IMR-90 (cell line): ENCODE measurements around the gene TCOF1. TPM values are rescaled to one million over a fixed set of nuclear protein-coding genes. Genes with fewer than 3 reads are reported as not detected.

Experiments used
- ATAC-seq: fragments of 200-7000 bp; cut with Tn5 transposase; 2 replicates; pipeline ENCODE4 v1.9.1; 2020; ENCODE audit warnings: low read depth, mild to moderate bottlenecking, moderate library complexity
- BruUV-seq: library from RNA; stranded (reverse); fragments of 400-500 nt; replicated peaks from 2 replicates; lab custom pipeline; 2021; lab: Mats Ljungman, UMichigan
- CTCF ChIA-PET: fragments of 300-600 bp; formaldehyde crosslinking; extraction: SDS; loops from one replicate; lab custom pipeline; 2021; ENCODE audit warnings: antibody characterized with exemption; lab: Yijun Ruan, JAX
- POLR2A ChIA-PET: fragments of 300-600 bp; sonication (Branson Sonifier 250); formaldehyde crosslinking; loops from one replicate; lab custom pipeline; 2022; ENCODE audit warnings: antibody characterized with exemption; ENCODE audit not compliant: unreplicated experiment; lab: Charles Lee
- DNase-seq: peaks from one replicate; pipeline ENCODE4 v3.0.0; 2013
- H2AFZ ChIP-seq: replicated peaks from 2 replicates; pipeline ENCODE3; 2013; ENCODE audit warnings: low read length, mild to moderate bottlenecking; ENCODE audit not compliant: poor library complexity
- H2AK5ac ChIP-seq: 2 replicates; pipeline ENCODE4 v1.6.1; 2013; ENCODE audit warnings: low read depth, low read length, inconsistent platforms
- H2AK9ac ChIP-seq: replicated peaks from 2 replicates; pipeline ENCODE3; 2013; ENCODE audit warnings: mild to moderate bottlenecking, low read depth, low read length, moderate library complexity; ENCODE audit not compliant: poor library complexity
- H2BK120ac ChIP-seq: 2 replicates; pipeline ENCODE4 v1.6.1; 2013; ENCODE audit warnings: low read depth, low read length, inconsistent platforms
- H2BK15ac ChIP-seq: 3 replicates; pipeline ENCODE4 v1.6.1; 2013; ENCODE audit warnings: low read depth, low read length, inconsistent platforms
- H2BK20ac ChIP-seq: 2 replicates; pipeline ENCODE4 v1.6.1; 2013; ENCODE audit warnings: low read depth, mild to moderate bottlenecking, inconsistent platforms, low read length, moderate library complexity
- H2BK5ac ChIP-seq: 2 replicates; pipeline ENCODE4 v1.6.1; 2013; ENCODE audit warnings: mild to moderate bottlenecking, low read depth, low read length, inconsistent platforms; ENCODE audit not compliant: poor library complexity, severe bottlenecking
- H3K14ac ChIP-seq: replicated peaks from 2 replicates; pipeline ENCODE4 v1.6.1; 2013; ENCODE audit warnings: low read depth, low read length, inconsistent platforms
- H3K18ac ChIP-seq: 2 replicates; pipeline ENCODE4 v1.6.1; 2013; ENCODE audit warnings: low read depth, low read length, control low read depth
- H3K23ac ChIP-seq: 2 replicates; pipeline ENCODE4 v1.6.1; 2013; ENCODE audit warnings: low read depth, low read length, inconsistent platforms
- H3K27ac ChIP-seq: 2 replicates; pipeline ENCODE4 v1.5.1; 2013; ENCODE audit warnings: mild to moderate bottlenecking, control low read depth, low read length; ENCODE audit not compliant: insufficient read depth
- H3K27me3 ChIP-seq: 2 replicates; pipeline ENCODE4 v1.6.1; 2013; ENCODE audit warnings: low read length; ENCODE audit not compliant: control insufficient read depth, insufficient read depth
- H3K36me3 ChIP-seq: 2 replicates; pipeline ENCODE4 v1.6.1; 2013; ENCODE audit warnings: low read length, mixed read lengths; ENCODE audit not compliant: control insufficient read depth, insufficient read depth
- H3K4ac ChIP-seq: 2 replicates; pipeline ENCODE4 v1.6.1; 2013; ENCODE audit warnings: low read depth, low read length, inconsistent platforms
- H3K4me1 ChIP-seq: 2 replicates; pipeline ENCODE4 v1.6.1; 2013; ENCODE audit warnings: low read length, mixed read lengths; ENCODE audit not compliant: control insufficient read depth, insufficient read depth
- H3K4me2 ChIP-seq: 2 replicates; pipeline ENCODE4 v1.6.1; 2013; ENCODE audit warnings: low read depth, mild to moderate bottlenecking, control low read depth, low read length, moderate library complexity
- H3K4me3 ChIP-seq: 2 replicates; pipeline ENCODE4 v1.5.1; 2013; ENCODE audit warnings: low read depth, mild to moderate bottlenecking, control low read depth, low read length, moderate library complexity; ENCODE audit not compliant: insufficient read depth
- H3K56ac ChIP-seq: 2 replicates; pipeline ENCODE4 v1.6.1; 2013; ENCODE audit warnings: low read length, inconsistent platforms; ENCODE audit not compliant: insufficient read depth; ENCODE audit errors: extremely low read depth
- H3K79me1 ChIP-seq, 2 experiments: 2 replicates each; pipeline ENCODE4 v1.6.1; 2013; ENCODE audit warnings: low read length in 2 of 2, inconsistent platforms in 1 of 2, low read depth in 1 of 2
- H3K9ac ChIP-seq: 2 replicates; pipeline ENCODE4 v1.6.1; 2013; ENCODE audit warnings: low read depth, low read length, control low read depth
- H3K9me1 ChIP-seq: 2 replicates; pipeline ENCODE4 v1.6.1; 2013; ENCODE audit warnings: low read length, inconsistent platforms; ENCODE audit not compliant: insufficient read depth
- H3K9me3 ChIP-seq: 2 replicates; pipeline ENCODE4 v1.6.1; 2013; ENCODE audit warnings: low read length; ENCODE audit not compliant: control insufficient read depth, insufficient read depth
- H4K20me1 ChIP-seq: 2 replicates; pipeline ENCODE4 v1.6.1; 2013; ENCODE audit warnings: low read length, inconsistent platforms; ENCODE audit not compliant: insufficient read depth
- H4K5ac ChIP-seq: 2 replicates; pipeline ENCODE4 v1.6.1; 2013; ENCODE audit warnings: mild to moderate bottlenecking, low read depth, low read length, control low read depth
- H4K8ac ChIP-seq, 2 experiments: 2 replicates each; pipeline ENCODE4 v1.6.1; 2013; ENCODE audit warnings: low read depth in 2 of 2, low read length in 2 of 2, control low read depth in 1 of 2, inconsistent platforms in 1 of 2
- H4K91ac ChIP-seq: 2 replicates; pipeline ENCODE4 v1.6.1; 2013; ENCODE audit warnings: low read depth, low read length, inconsistent platforms; ENCODE audit not compliant: insufficient read depth
- CHD1 ChIP-seq: IDR thresholded peaks from 2 replicates; pipeline ENCODE4 v1.6.1; 2012; ENCODE audit warnings: low read depth, low read length, improper control_type of control experiment
- CTCF ChIP-seq: conservative IDR thresholded peaks from 2 replicates; pipeline ENCODE4 v1.5.1; 2012; ENCODE audit warnings: mild to moderate bottlenecking, low read depth, low read length, improper control_type of control experiment
- ELK1 ChIP-seq: fragments of 150-350 bp; IDR thresholded peaks from 2 replicates; pipeline ENCODE4 v1.6.1; 2016; ENCODE audit warnings: low read depth, mild to moderate bottlenecking, low read length, moderate library complexity, borderline replicate concordance
- FOS ChIP-seq: fragments of 150-350 bp; IDR thresholded peaks from 2 replicates; pipeline ENCODE4 v1.6.1; 2016; ENCODE audit warnings: low read depth, low read length
- MAFK ChIP-seq: IDR thresholded peaks from 2 replicates; pipeline ENCODE4 v1.6.1; 2012; ENCODE audit warnings: low read depth, low read length, improper control_type of control experiment
- MAZ ChIP-seq: IDR thresholded peaks from 2 replicates; pipeline ENCODE4 v1.6.1; 2012; ENCODE audit warnings: low read depth, mild to moderate bottlenecking, low read length, improper control_type of control experiment, moderate library complexity, borderline replicate concordance
- MXI1 ChIP-seq: IDR thresholded peaks from 2 replicates; pipeline ENCODE4 v1.6.1; 2012; ENCODE audit warnings: low read depth, mild to moderate bottlenecking, low read length, moderate library complexity, borderline replicate concordance
- NFE2L2 ChIP-seq: fragments of 150-350 bp; IDR thresholded peaks from 2 replicates; pipeline ENCODE4 v1.6.1; 2016; ENCODE audit warnings: low read depth, mild to moderate bottlenecking, low read length
- POLR2A ChIP-seq: IDR thresholded peaks from 2 replicates; pipeline ENCODE4 v1.6.1; 2012; ENCODE audit warnings: mild to moderate bottlenecking, low read depth, low read length
- RCOR1 ChIP-seq: IDR thresholded peaks from 2 replicates; pipeline ENCODE4 v1.6.1; 2012; ENCODE audit warnings: mild to moderate bottlenecking, low read length, improper control_type of control experiment; ENCODE audit not compliant: insufficient replicate concordance
- SMC3 ChIP-seq: fragments of 150-350 bp; IDR thresholded peaks from 2 replicates; pipeline ENCODE4 v1.6.1; 2016; ENCODE audit warnings: low read depth, mild to moderate bottlenecking, antibody characterized with exemption, low read length, moderate library complexity
- USF2 ChIP-seq: fragments of 150-350 bp; IDR thresholded peaks from 2 replicates; pipeline ENCODE4 v1.6.1; 2017; ENCODE audit warnings: mild to moderate bottlenecking, antibody characterized with exemption, low read length, low read depth
- WGBS, 2 experiments: methylation state at CpG; one replicate each; pipeline versions ENCODE4 v1.1.5 to v1.1.7; 2013; ENCODE audit warnings: missing lambda C conversion rate in 2 of 2; ENCODE audit not compliant: insufficient read length in 1 of 2; ENCODE audit errors: extremely low coverage in 2 of 2; 5-methylcytosine and 5-hydroxymethylcytosine counted together
- dilution Hi-C: fragments of 300-500 bp; cut with HindIII; formaldehyde crosslinking; loops from one replicate; pipeline ENCODE4 v1.14.3; 2018; ENCODE audit warnings: low sequenced_read_pairs; ENCODE audit not compliant: unreplicated experiment
- in situ Hi-C: fragments of 300-500 bp; cut with MboI; formaldehyde crosslinking; loops from 3 replicates; pipeline ENCODE4 v1.14.3; 2019; ENCODE audit warnings: low sequenced_read_pairs, inconsistent platforms, mixed read lengths
- intact Hi-C: fragments of 100-400 bp; cut with micrococcal nuclease; formaldehyde crosslinking; loops from 2 replicates; pipeline ENCODE4 v1.10.0; 2022
- polyA plus RNA-seq, 3 experiments: library from polyadenylated mRNA; depleted of rRNA; stranded (reverse); fragments of >200 nt; gene quantifications; 2 replicates each; pipeline ENCODE4 v1.2.3, GENCODE V29; 2012; ENCODE audit warnings: low replicate concordance in 1 of 3
- total RNA-seq: library from RNA; depleted of rRNA; stranded (reverse); fragments of >200 nt; gene quantifications from 2 replicates; pipeline ENCODE4 v1.2.3, GENCODE V29; 2012

The TCOF1 gene
- total and polyA plus RNA-seq, 2 of the 4 experiments (the other 2 are of a cell fraction), result 18.2 to 19.7 TPM

GRCh38 chr5:150372639-150373038 is 15.1 kb downstream of the TCOF1 start:
- BruUV-seq, result no TSS peak
- Histone ChIP-seq H2BK20ac (no peak overlapping the region), H4K8ac (no peak overlapping the region), H3K9ac (no peak overlapping the region), H3K23ac (no peak overlapping the region), H2BK5ac (no peak overlapping the region), H3K4me2 (no peak overlapping the region), H2AK9ac (no peak overlapping the region), H3K27me3 (no peaks in the 10 kb centered on the region), H3K9me3 (no peaks in the 10 kb centered on the region), H3K27ac (no peak overlapping the region), H3K18ac (no peak overlapping the region), H3K14ac (no peak overlapping the region), H4K20me1 (0 out of 2 replicates have a peak, but pooled peaks cover 3% of the 10 kb centered on the region), H4K5ac (no peak overlapping the region), H3K9me1 (peaks cover 9% of the 10 kb centered on the region), H2BK120ac (no peak overlapping the region), H3K36me3 (peaks cover 89% of the 10 kb centered on the region), H2AFZ (no peak overlapping the region), H4K91ac (no peak overlapping the region), H3K56ac (no peak overlapping the region), H3K4me3 (no peak overlapping the region), H3K4me1 (peaks cover 12% of the 10 kb centered on the region), H3K79me1 (peaks cover 0 to 17% of the 10 kb centered on the region in 2 experiments; a peak in 3 of 4 replicates), H3K4ac (no peak overlapping the region), H2AK5ac (no peak overlapping the region), H2BK15ac (no peak overlapping the region)
- in situ Hi-C loops (no loop called here), intact Hi-C loops (no loop called here), dilution Hi-C loops (no loop called here)
- ATAC-seq (no peak), DNase-seq (no peak)
- TF ChIP-seq ELK1 (no peak), POLR2A (no peak), NFE2L2 (no peak), MXI1 (no peak), MAZ (no peak), USF2 (no peak), CHD1 (no peak), CTCF (no peak), SMC3 (no peak), MAFK (no peak), FOS (no peak), RCOR1 (no peak)
- whole genome bisulfite sequencing, 2 experiments, result 100% methylated on average over 1 of the region's 6 CpGs; no CpG with 5 or more reads in 1 of the 2 experiments
- CTCF ChIA-PET, result no interaction called here
- POLR2A ChIA-PET, result no interaction called here
